Thoracic aorta (tissue), 2 donors: Measurements from ENCODE around the gene PTN. TPM values are rescaled to one million over a fixed set of nuclear protein-coding genes. Genes with fewer than 3 reads are reported as not detected.
A peak's percentile ranks its signal among the peaks of the same experiment; 100 is the strongest.

ENCODE experiments used
- ATAC-seq: fragments of 150-250 bp; one replicate; pipeline ENCODE4 v1.8.0; 2017; ENCODE audit warnings: low read depth; ENCODE audit not compliant: insufficient number of reproducible peaks, low FRiP score
- DNase-seq: peaks from one replicate; pipeline ENCODE4 v3.0.0-alpha.2; 2020; ENCODE audit warnings: low spot score
- H3K27ac ChIP-seq, 2 donors: fragments of 200-600 bp; sonication (generic); 1 replicate in 1 of 2; 2 replicates in 1 of 2; pipeline ENCODE4 v1.5.1; 2016; ENCODE audit warnings: mild to moderate bottlenecking in 2 of 2, moderate library complexity in 2 of 2
- H3K27me3 ChIP-seq: fragments of 200-600 bp; sonication (generic); replicated peaks from 2 replicates; pipeline ENCODE4 v1.6.0; 2016; ENCODE audit warnings: mild to moderate bottlenecking; ENCODE audit not compliant: insufficient read depth
- H3K36me3 ChIP-seq: fragments of 200-600 bp; sonication (generic); one replicate; pipeline ENCODE4 v1.5.1; 2016
- H3K4me1 ChIP-seq, 2 donors: fragments of 200-600 bp; sonication (generic); 1 replicate in 1 of 2; 2 replicates in 1 of 2; pipeline versions ENCODE4 v1.5.1 to v1.6.0; 2016; ENCODE audit warnings: low read depth in 2 of 2, mild to moderate bottlenecking in 1 of 2; ENCODE audit not compliant: control insufficient read depth in 1 of 2
- H3K4me3 ChIP-seq: fragments of 200-600 bp; sonication (generic); 2 replicates; pipeline ENCODE4 v1.5.1; 2016; ENCODE audit warnings: mild to moderate bottlenecking
- H3K9me3 ChIP-seq: fragments of 200-600 bp; sonication (generic); 2 replicates; pipeline ENCODE4 v1.5.1; 2016
- total RNA-seq, 2 donors: library from RNA; depleted of rRNA; stranded (reverse); fragments of >200 nt; gene quantifications; one replicate each; pipeline versions ENCODE4 v1.1.0 to v1.2.3, GENCODE V29; 2016
- TF ChIP-seq, protein P1 (sequence below): fragments of 200-600 bp; sonication (generic); IDR thresholded peaks from one replicate; pipeline ENCODE4 v1.5.1; 2019; ENCODE audit warnings: antibody characterized with exemption

The PTN gene, protein sequence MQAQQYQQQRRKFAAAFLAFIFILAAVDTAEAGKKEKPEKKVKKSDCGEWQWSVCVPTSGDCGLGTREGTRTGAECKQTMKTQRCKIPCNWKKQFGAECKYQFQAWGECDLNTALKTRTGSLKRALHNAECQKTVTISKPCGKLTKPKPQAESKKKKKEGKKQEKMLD
- total RNA-seq = 10 to 100 TPM in 1 of 2 donors, 1 to 10 TPM in 1; 4.7 to 12.5 TPM

DNA sequence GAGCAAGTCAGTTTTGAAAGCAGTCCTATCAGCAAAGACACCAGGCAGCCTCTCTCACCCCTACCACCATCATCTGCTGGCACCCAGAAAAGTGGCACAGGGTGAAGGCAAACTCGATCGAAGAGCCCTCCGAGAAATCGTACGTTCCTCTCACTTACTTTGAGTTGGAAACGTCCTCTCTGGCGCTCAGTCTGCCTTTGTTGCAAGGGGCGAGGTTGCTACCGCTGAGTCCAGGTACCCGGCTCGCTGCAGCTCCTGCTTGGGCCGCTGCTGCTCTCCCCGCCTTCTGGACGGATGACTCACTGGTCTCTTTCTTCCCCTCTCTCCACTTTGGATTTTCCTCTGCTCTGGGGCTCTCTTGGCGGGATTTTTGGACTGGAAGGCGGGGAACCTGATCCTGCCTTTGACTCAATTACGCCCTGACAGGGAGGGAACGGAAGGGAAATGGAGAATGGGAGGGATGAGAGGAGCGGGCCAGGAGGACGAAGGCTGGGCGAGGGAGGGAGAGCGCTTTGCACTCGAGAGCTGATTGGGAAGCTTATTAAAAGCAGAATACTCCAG, at the start of gene PTN:
PTN (minus strand) TSS at position 453 of the 561 bp plus-strand sequence. CDS start 88,760 bp downstream, outside the sequence.
- TF ChIP-seq, protein P1, sequence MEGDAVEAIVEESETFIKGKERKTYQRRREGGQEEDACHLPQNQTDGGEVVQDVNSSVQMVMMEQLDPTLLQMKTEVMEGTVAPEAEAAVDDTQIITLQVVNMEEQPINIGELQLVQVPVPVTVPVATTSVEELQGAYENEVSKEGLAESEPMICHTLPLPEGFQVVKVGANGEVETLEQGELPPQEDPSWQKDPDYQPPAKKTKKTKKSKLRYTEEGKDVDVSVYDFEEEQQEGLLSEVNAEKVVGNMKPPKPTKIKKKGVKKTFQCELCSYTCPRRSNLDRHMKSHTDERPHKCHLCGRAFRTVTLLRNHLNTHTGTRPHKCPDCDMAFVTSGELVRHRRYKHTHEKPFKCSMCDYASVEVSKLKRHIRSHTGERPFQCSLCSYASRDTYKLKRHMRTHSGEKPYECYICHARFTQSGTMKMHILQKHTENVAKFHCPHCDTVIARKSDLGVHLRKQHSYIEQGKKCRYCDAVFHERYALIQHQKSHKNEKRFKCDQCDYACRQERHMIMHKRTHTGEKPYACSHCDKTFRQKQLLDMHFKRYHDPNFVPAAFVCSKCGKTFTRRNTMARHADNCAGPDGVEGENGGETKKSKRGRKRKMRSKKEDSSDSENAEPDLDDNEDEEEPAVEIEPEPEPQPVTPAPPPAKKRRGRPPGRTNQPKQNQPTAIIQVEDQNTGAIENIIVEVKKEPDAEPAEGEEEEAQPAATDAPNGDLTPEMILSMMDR = no peak

DNA sequence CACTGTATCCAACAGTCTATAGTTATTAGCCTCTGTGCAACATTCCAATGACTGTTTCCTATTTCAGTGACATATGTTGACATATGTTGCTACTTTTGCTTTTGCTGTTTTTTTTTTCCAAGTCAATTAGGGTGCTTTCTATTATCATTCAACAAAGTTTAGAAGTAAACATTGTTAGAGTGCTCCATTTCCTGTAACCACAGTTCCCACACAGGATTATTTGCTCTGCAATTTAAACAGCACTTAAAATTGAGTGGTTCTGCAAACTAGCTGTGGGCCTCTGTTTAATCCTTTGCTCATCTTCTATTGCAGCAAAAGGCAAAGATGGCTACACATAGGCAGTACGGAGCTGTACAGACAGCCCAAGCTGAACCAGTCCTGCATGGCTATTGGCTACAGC, 46.5 kb upstream of the PTN start:
- no peak for ATAC-seq
- Histone ChIP-seq H3K27me3 (no peaks in the 10 kb centered on the region), H3K9me3 (no peaks in the 10 kb centered on the region)

More for the DNA sequence above, at the start of gene PTN:
- H3K36me3 ChIP-seq = no peaks in the 10 kb centered on the region
- no peak within 1 kb of the TSS for H3K27ac ChIP-seq
- H3K4me3 ChIP-seq = peak within 1 kb of the TSS; percentile 57
- no peak for DNase-seq
- no peaks in the 10 kb centered on the region for H3K9me3 ChIP-seq
- H3K27me3 ChIP-seq = no peaks in the 10 kb centered on the region
- H3K4me1 ChIP-seq = peaks cover 0 to 5% of the 10 kb centered on the region in 2 donors
- ATAC-seq = no peak

DNA sequence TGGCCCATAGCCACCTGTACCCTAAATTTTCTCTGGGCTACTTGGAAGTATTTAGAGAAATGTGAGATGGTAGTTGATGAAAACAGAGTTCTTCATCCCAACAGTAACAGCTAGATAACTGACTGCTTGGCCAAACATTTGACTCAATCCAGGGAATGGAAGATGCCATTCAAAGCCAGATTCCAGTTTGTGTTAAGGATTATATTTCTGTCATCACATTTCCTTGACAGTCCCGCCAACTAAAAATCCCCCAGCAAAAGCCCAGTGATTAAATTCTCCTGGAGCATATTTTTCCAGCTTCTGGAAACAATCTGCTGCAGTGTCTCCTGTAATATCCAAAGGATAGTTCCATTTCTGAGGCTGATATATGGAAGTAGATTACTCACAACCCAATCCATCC, 45.4 kb upstream of the PTN start:
- no peak overlapping the region for H3K4me3 ChIP-seq
- DNase-seq (no peak), ATAC-seq (no peak)
- no peaks in the 10 kb centered on the region for H3K9me3 ChIP-seq
- no peaks in the 10 kb centered on the region for H3K27me3 ChIP-seq
- H3K4me1 ChIP-seq = no peaks in the 10 kb centered on the region
- TF ChIP-seq, protein P1 = no peak
- H3K36me3 ChIP-seq = no peaks in the 10 kb centered on the region
- no peak overlapping the region for H3K27ac ChIP-seq

More for the DNA sequence above, 46.5 kb upstream of the PTN start:
- no peak for DNase-seq
- no peak overlapping the region for H3K27ac ChIP-seq
- TF ChIP-seq, protein P1 = no peak
- no peaks in the 10 kb centered on the region for H3K4me1 ChIP-seq
- H3K4me3 ChIP-seq = no peak overlapping the region
- no peaks in the 10 kb centered on the region for H3K36me3 ChIP-seq

DNA sequence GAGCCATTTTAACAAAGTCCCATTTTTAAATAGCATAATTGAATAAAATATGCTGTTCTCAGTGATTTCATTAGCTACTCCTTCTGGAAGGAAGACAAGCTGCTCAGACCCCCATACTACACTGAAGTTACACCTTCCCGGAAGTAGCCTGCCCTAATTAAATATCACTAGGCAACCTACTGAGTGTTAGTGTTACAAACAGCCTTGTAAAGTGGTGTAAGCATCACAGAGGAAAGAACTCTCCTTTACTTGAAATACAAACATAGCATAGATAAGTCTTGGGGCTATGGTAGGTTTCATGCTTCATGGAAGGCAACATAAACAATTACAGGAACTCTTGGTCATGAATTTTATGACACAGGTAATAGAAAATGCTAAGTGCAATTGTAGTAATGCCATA, 43.4 kb upstream of the PTN start:
- H3K36me3 ChIP-seq = no peaks in the 10 kb centered on the region
- DNase-seq (no peak), ATAC-seq (no peak)
- no peaks in the 10 kb centered on the region for H3K4me1 ChIP-seq
- H3K9me3 ChIP-seq = no peaks in the 10 kb centered on the region
- H3K4me3 ChIP-seq = no peak overlapping the region
- TF ChIP-seq, protein P1 = no peak
- H3K27ac ChIP-seq = no peak overlapping the region
- H3K27me3 ChIP-seq = no peaks in the 10 kb centered on the region

DNA sequence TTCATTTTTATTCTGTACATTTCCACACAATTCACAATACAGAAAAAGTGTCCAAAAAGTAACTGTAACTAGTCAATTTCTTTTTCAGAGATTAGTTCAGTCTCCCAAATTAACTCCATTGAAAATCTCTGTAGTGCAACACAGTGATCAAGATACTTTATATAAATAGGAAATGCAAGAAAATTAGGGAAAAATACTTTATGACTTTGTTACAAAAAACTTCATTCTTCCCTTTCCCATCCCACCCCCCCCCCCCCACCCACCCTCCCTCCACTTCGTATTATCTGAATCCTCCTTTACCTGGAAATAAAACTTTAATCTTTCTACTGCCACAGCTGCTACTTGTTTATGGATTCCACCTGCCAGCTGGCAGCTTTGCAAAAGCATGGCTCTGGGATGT, 37.5 kb upstream of the PTN start:
- peaks cover 5% of the 10 kb centered on the region for H3K9me3 ChIP-seq
- TF ChIP-seq, protein P1 = no peak
- no peaks in the 10 kb centered on the region for H3K36me3 ChIP-seq
- no peaks in the 10 kb centered on the region for H3K4me1 ChIP-seq
- H3K27me3 ChIP-seq = no peaks in the 10 kb centered on the region
- no peak for DNase-seq
- ATAC-seq = no peak
- no peak overlapping the region for H3K4me3 ChIP-seq
- no peak overlapping the region for H3K27ac ChIP-seq
